ENCODE results near the gene DIP2B.

- TF ChIP-seq, protein P1, sequence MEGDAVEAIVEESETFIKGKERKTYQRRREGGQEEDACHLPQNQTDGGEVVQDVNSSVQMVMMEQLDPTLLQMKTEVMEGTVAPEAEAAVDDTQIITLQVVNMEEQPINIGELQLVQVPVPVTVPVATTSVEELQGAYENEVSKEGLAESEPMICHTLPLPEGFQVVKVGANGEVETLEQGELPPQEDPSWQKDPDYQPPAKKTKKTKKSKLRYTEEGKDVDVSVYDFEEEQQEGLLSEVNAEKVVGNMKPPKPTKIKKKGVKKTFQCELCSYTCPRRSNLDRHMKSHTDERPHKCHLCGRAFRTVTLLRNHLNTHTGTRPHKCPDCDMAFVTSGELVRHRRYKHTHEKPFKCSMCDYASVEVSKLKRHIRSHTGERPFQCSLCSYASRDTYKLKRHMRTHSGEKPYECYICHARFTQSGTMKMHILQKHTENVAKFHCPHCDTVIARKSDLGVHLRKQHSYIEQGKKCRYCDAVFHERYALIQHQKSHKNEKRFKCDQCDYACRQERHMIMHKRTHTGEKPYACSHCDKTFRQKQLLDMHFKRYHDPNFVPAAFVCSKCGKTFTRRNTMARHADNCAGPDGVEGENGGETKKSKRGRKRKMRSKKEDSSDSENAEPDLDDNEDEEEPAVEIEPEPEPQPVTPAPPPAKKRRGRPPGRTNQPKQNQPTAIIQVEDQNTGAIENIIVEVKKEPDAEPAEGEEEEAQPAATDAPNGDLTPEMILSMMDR (IDR thresholded peaks at IDR 0.05): no peak
- TF ChIP-seq EZH2 (IDR thresholded peaks at IDR 0.05): no peak
Measured at GRCh38 chr12:50665170-50665569, 160.4 kb downstream of the DIP2B start.

Data from neural progenitor cell (in vitro differentiated cells).